ENCODE results near the gene DDB1.

DDB1 gene

DNA sequence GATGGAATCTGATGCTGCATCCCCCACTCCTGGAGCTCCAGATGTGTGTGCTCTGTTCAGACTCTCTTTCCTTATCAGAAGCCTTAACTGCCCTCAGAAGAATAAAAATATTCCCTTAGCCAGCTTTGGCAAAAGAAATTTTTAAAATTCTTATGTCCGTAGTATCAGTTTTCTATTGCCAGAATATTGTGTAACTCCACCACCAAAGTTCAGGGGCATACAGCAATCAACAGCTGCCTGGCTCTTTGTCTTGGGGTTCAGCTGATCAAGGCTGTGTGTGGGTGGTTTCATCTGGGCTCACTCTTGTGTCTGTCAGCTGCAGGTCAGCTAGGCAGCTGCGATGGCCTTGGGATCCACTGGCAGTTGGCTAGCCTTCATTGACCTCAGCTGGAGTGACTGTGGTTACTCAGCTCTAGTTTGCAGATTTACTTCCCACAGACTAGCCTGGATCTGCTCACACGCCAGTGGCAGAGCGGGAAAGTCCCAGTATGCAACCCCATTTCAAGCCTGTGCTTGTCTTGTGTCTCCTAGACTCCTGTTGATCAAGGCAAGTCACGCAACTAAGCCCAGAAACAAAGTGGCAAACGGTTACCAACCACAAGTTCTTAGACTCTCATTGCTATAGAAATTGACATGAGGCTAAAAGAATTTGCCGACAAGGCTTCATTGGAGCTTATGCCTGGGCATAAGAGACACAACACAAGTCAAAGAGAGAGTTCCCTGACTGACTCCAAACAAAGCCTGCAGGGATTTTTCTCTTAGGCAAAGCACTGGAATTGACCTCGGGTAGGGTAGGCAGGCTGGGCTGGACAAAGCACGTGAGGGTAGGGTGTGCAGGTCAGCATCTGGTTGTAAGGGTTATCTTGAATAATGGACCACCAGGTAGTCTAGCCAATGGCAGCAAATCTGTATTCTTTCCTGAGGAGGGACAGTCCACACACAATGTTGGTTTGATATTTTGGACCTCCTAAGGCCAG is 36.8 kb upstream of the DDB1 start:
- Histone ChIP-seq H3K27me3 (ENCODE audit: control insufficient read depth in 1 of 2, insufficient read depth in 1 of 2, low read length in 2 of 2) (no peaks in the 10 kb centered on the region), H3K23ac (ENCODE audit: low read length in 2 of 2) (no peak overlapping the region), H3K36me3 (ENCODE audit: control insufficient read depth in 1 of 2, insufficient read depth in 2 of 2, low read depth in 1 of 2, low read length in 2 of 2) (peaks cover 42 to 66% of the 10 kb centered on the region in 2 experiments), H3K9ac (ENCODE audit: low read length) (peak overlapping the region; percentile 57), H3K27ac (ENCODE audit: low read length, poor library complexity, severe bottlenecking) (peak overlapping the region; percentile 4), H3K4me1 (ENCODE audit: control insufficient read depth, insufficient read depth, low read depth, low read length) (peaks cover 4% of the 10 kb centered on the region), H2AK5ac (ENCODE audit: low read length, severe bottlenecking) (no peak overlapping the region), H3K4me3 (ENCODE audit: insufficient read depth in 1 of 2, low read depth in 1 of 2, low read length in 2 of 2) (peak overlapping the region in 1 of 2 experiments; percentile 24), H2BK5ac (ENCODE audit: low read depth, low read length, poor library complexity, severe bottlenecking) (no peak overlapping the region), H2BK120ac (ENCODE audit: low read depth, low read length) (no peak overlapping the region), H3K14ac (ENCODE audit: low read length in 2 of 2) (no peak overlapping the region), H2AFZ (ENCODE audit: low read depth, low read length) (no peak overlapping the region), H4K8ac (ENCODE audit: low read length) (no peak overlapping the region), H3K9me3 (ENCODE audit: control insufficient read depth, low read length) (no peaks in the 10 kb centered on the region), H3K4me2 (ENCODE audit: low read length, poor library complexity, severe bottlenecking) (no peak overlapping the region), H2BK15ac (ENCODE audit: low read depth, poor library complexity, severe bottlenecking) (no peak overlapping the region), H3K79me1 (replicated peaks; ENCODE audit: low read length, poor library complexity, severe bottlenecking) (peaks cover 15% of the 10 kb centered on the region), H3K18ac (ENCODE audit: low read depth in 1 of 2, low read length in 2 of 2) (no peak overlapping the region), H4K91ac (ENCODE audit: low read length) (no peak overlapping the region), H3K4ac (ENCODE audit: low read depth in 1 of 2, low read length in 2 of 2) (no peak overlapping the region), H2BK12ac (ENCODE audit: low read length in 2 of 2) (no peak overlapping the region)
- peak; percentile 63 for DNase-seq
- WGBS = 98% methylated on average over 9 of the region's 9 CpGs

DNA sequence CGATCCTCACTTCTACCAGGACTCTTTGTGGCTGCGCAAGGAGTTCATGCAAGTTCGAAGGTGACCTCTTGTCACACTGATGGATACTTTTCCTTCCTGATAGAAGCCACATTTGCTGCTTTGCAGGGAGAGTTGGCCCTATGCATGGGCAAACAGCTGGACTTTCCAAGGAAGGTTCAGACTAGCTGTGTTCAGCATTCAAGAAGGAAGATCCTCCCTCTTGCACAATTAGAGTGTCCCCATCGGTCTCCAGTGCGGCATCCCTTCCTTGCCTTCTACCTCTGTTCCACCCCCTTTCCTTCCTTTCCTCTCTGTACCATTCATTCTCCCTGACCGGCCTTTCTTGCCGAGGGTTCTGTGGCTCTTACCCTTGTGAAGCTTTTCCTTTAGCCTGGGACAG is 35.7 kb upstream of the DDB1 start:
- Histone ChIP-seq H3K27me3 (ENCODE audit: control insufficient read depth in 1 of 2, insufficient read depth in 1 of 2, low read length in 2 of 2) (no peaks in the 10 kb centered on the region), H2BK15ac (ENCODE audit: low read depth, poor library complexity, severe bottlenecking) (no peak overlapping the region), H3K4ac (ENCODE audit: low read depth in 1 of 2, low read length in 2 of 2) (no peak overlapping the region), H2BK5ac (ENCODE audit: low read depth, low read length, poor library complexity, severe bottlenecking) (no peak overlapping the region), H3K27ac (ENCODE audit: low read length, poor library complexity, severe bottlenecking) (no peak overlapping the region), H3K79me1 (replicated peaks; ENCODE audit: low read length, poor library complexity, severe bottlenecking) (peaks cover 22% of the 10 kb centered on the region), H3K9ac (ENCODE audit: low read length) (peak overlapping the region; percentile 47), H4K91ac (ENCODE audit: low read length) (no peak overlapping the region), H3K14ac (ENCODE audit: low read length in 2 of 2) (no peak overlapping the region), H2BK120ac (ENCODE audit: low read depth, low read length) (no peak overlapping the region), H2AFZ (ENCODE audit: low read depth, low read length) (no peak overlapping the region), H3K9me3 (ENCODE audit: control insufficient read depth, low read length) (no peaks in the 10 kb centered on the region), H2BK12ac (ENCODE audit: low read length in 2 of 2) (no peak overlapping the region), H3K4me2 (ENCODE audit: low read length, poor library complexity, severe bottlenecking) (no peak overlapping the region), H3K4me3 (ENCODE audit: insufficient read depth in 1 of 2, low read depth in 1 of 2, low read length in 2 of 2) (peak overlapping the region in 1 of 2 experiments; percentile 24), H2AK5ac (ENCODE audit: low read length, severe bottlenecking) (no peak overlapping the region), H3K18ac (ENCODE audit: low read depth in 1 of 2, low read length in 2 of 2) (no peak overlapping the region), H4K8ac (ENCODE audit: low read length) (no peak overlapping the region), H3K4me1 (ENCODE audit: control insufficient read depth, insufficient read depth, low read depth, low read length) (peaks cover 4% of the 10 kb centered on the region), H3K23ac (ENCODE audit: low read length in 2 of 2) (no peak overlapping the region), H3K36me3 (ENCODE audit: control insufficient read depth in 1 of 2, insufficient read depth in 2 of 2, low read depth in 1 of 2, low read length in 2 of 2) (peaks cover 46 to 70% of the 10 kb centered on the region in 2 experiments)
- no peak for DNase-seq
- WGBS = 96% methylated on average over 7 of the region's 7 CpGs

DNA sequence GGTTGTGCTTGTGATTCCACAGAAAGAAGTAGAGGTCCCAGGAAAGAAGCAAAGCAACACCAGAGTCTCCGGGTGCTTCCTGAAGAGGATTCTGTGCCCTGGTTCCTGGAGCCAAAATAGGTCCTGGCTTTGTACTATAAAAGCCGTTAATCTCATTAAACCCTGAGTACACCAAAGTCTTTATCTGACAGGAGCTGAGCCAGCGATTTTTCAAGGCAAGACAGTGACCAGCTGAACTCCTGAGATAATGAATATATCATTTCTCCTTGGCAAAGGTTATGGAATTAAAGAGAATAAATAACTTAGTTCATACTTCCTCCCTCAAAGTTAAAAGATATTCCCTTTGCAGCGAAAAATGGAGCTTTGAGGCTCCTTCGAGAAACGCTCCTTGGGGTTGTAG is 34.5 kb upstream of the DDB1 start:
- no peak overlapping the region for H3K4ac ChIP-seq (ENCODE audit: low read depth in 1 of 2, low read length in 2 of 2)
- no peak overlapping the region for H2AK5ac ChIP-seq (ENCODE audit: low read length, severe bottlenecking)
- H3K4me1 ChIP-seq (ENCODE audit: control insufficient read depth, insufficient read depth, low read depth, low read length) = peaks cover 4% of the 10 kb centered on the region
- no peak overlapping the region for H3K9ac ChIP-seq (ENCODE audit: low read length)
- H3K14ac ChIP-seq (ENCODE audit: low read length in 2 of 2) = no peak overlapping the region
- H3K36me3 ChIP-seq (ENCODE audit: control insufficient read depth in 1 of 2, insufficient read depth in 2 of 2, low read depth in 1 of 2, low read length in 2 of 2) = peaks cover 46 to 67% of the 10 kb centered on the region in 2 experiments
- H2BK5ac ChIP-seq (ENCODE audit: low read depth, low read length, poor library complexity, severe bottlenecking) = no peak overlapping the region
- DNase-seq = no peak
- no peaks in the 10 kb centered on the region for H3K27me3 ChIP-seq (ENCODE audit: control insufficient read depth in 1 of 2, insufficient read depth in 1 of 2, low read length in 2 of 2)
- peaks cover 20% of the 10 kb centered on the region for H3K79me1 ChIP-seq (replicated peaks; ENCODE audit: low read length, poor library complexity, severe bottlenecking)
- no peak overlapping the region for H3K23ac ChIP-seq (ENCODE audit: low read length in 2 of 2)
- no peak overlapping the region for H2AFZ ChIP-seq (ENCODE audit: low read depth, low read length)
- H3K18ac ChIP-seq (ENCODE audit: low read depth in 1 of 2, low read length in 2 of 2) = no peak overlapping the region
- H2BK120ac ChIP-seq (ENCODE audit: low read depth, low read length) = no peak overlapping the region
- WGBS = 98% methylated on average over 2 of the region's 6 CpGs
- no peak overlapping the region for H3K27ac ChIP-seq (ENCODE audit: low read length, poor library complexity, severe bottlenecking)
- H4K8ac ChIP-seq (ENCODE audit: low read length) = no peak overlapping the region
- H3K4me2 ChIP-seq (ENCODE audit: low read length, poor library complexity, severe bottlenecking) = no peak overlapping the region
- H3K9me3 ChIP-seq (ENCODE audit: control insufficient read depth, low read length) = no peaks in the 10 kb centered on the region
- H2BK12ac ChIP-seq (ENCODE audit: low read length in 2 of 2) = no peak overlapping the region
- no peak overlapping the region for H2BK15ac ChIP-seq (ENCODE audit: low read depth, poor library complexity, severe bottlenecking)
- no peak overlapping the region for H3K4me3 ChIP-seq (ENCODE audit: insufficient read depth in 1 of 2, low read depth in 1 of 2, low read length in 2 of 2)
- no peak overlapping the region for H4K91ac ChIP-seq (ENCODE audit: low read length)

GRCh38 chr11:61364012-61364675 is 31.2 kb upstream of the DDB1 start:
- Histone ChIP-seq H3K4me3 (ENCODE audit: insufficient read depth in 1 of 2, low read depth in 1 of 2, low read length in 2 of 2) (peak overlapping the region in 1 of 2 experiments; percentile 93), H2BK15ac (ENCODE audit: low read depth, poor library complexity, severe bottlenecking) (no peak overlapping the region), H2AFZ (ENCODE audit: low read depth, low read length) (no peak overlapping the region), H3K79me1 (replicated peaks; ENCODE audit: low read length, poor library complexity, severe bottlenecking) (peaks cover 33% of the 10 kb centered on the region), H3K4me2 (ENCODE audit: low read length, poor library complexity, severe bottlenecking) (no peak overlapping the region), H4K91ac (ENCODE audit: low read length) (no peak overlapping the region), H3K9me3 (ENCODE audit: control insufficient read depth, low read length) (no peaks in the 10 kb centered on the region), H3K23ac (ENCODE audit: low read length in 2 of 2) (peak overlapping the region in 1 of 2 experiments; percentile 9), H3K4me1 (ENCODE audit: control insufficient read depth, insufficient read depth, low read depth, low read length) (peaks cover 3% of the 10 kb centered on the region), H2BK5ac (ENCODE audit: low read depth, low read length, poor library complexity, severe bottlenecking) (no peak overlapping the region), H4K8ac (ENCODE audit: low read length) (no peak overlapping the region), H3K14ac (ENCODE audit: low read length in 2 of 2) (no peak overlapping the region), H2BK12ac (ENCODE audit: low read length in 2 of 2) (no peak overlapping the region), H3K18ac (ENCODE audit: low read depth in 1 of 2, low read length in 2 of 2) (no peak overlapping the region), H2AK5ac (ENCODE audit: low read length, severe bottlenecking) (no peak overlapping the region), H3K9ac (ENCODE audit: low read length) (peak overlapping the region; percentile 7), H3K27ac (ENCODE audit: low read length, poor library complexity, severe bottlenecking) (no peak overlapping the region), H3K36me3 (ENCODE audit: control insufficient read depth in 1 of 2, insufficient read depth in 2 of 2, low read depth in 1 of 2, low read length in 2 of 2) (peaks cover 31 to 58% of the 10 kb centered on the region in 2 experiments), H3K4ac (ENCODE audit: low read depth in 1 of 2, low read length in 2 of 2) (no peak overlapping the region), H3K27me3 (ENCODE audit: control insufficient read depth in 1 of 2, insufficient read depth in 1 of 2, low read length in 2 of 2) (no peaks in the 10 kb centered on the region), H2BK120ac (ENCODE audit: low read depth, low read length) (no peak overlapping the region)
- DNase-seq = no peak
- WGBS = 98% methylated on average over 5 of the region's 5 CpGs
